IPS-15b (cell line): ENCODE data around the gene INPP5F.
"Not testable (repeated sequence)": the region's sequence is repeated elsewhere in the genome, so short reads cannot be mapped to it uniquely, and the experiment has no call there.

Experiments
- H3K27me3 ChIP-seq: one replicate; pipeline ENCODE4 v1.6.1; 2013; ENCODE audit warnings: low read length; ENCODE audit not compliant: control insufficient read depth, insufficient read depth
- H3K36me3 ChIP-seq: one replicate; pipeline ENCODE4 v1.6.1; 2013; ENCODE audit warnings: low read length; ENCODE audit not compliant: control insufficient read depth, insufficient read depth
- H3K4me1 ChIP-seq: one replicate; pipeline ENCODE4 v1.6.1; 2013; ENCODE audit warnings: mild to moderate bottlenecking, low read length; ENCODE audit not compliant: control insufficient read depth, insufficient read depth
- H3K4me3 ChIP-seq: one replicate; pipeline ENCODE4 v1.5.1; 2013; ENCODE audit warnings: low read depth, low read length
- H3K9ac ChIP-seq: one replicate; pipeline ENCODE4 v1.6.1; 2013; ENCODE audit warnings: low read depth, mild to moderate bottlenecking, low read length
- H3K9me3 ChIP-seq: one replicate; pipeline ENCODE4 v1.6.1; 2013; ENCODE audit warnings: mild to moderate bottlenecking, low read length; ENCODE audit not compliant: control insufficient read depth, insufficient read depth

The INPP5F gene

DNA sequence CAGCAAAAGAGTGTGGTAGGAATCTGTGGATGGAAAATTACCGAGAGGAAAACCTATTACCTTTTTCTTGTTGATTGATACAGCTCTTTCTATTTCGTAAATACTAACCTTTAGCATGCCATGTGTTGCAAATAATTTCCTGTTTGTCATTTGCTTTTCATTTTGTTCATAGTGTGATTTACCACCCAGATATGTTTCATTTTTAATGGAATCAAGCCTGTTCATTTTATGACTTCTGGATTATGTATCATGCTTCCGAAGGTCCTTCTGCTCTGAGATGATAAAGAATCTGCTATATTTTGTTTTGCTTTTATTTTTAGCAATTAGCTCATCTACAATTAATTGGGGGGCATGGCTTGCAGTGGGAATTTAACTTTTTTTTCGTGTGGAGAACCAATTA is 46.5 kb downstream of the INPP5F start:
- no peaks in the 10 kb centered on the region for H3K36me3 ChIP-seq
- no peak overlapping the region for H3K4me3 ChIP-seq
- no peak overlapping the region for H3K9ac ChIP-seq
- no peaks in the 10 kb centered on the region for H3K9me3 ChIP-seq
- H3K4me1 ChIP-seq: no peaks in the 10 kb centered on the region
- H3K27me3 ChIP-seq: no peaks in the 10 kb centered on the region

DNA sequence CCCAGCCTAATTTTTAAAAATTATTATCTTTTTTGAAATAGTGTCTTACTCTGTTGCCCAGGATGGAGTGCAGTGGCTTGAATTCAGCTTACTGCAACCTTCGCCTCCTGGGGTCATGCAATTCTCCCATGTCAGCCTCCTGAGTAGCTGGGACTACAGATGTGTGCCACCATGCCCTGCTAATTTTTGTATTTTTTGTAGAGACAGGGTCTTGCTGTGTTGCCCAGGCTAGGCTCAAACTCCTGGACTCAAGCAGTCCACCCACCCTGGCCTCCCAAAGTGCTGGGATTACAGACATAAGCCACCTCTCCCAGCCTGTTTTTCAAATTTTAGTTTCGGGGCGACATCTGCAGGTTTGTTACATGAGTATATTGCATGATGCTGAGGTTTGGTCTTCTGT is 47.2 kb downstream of the INPP5F start:
- H3K27me3 ChIP-seq, H3K4me3 ChIP-seq, H3K9me3 ChIP-seq, H3K36me3 ChIP-seq, H3K4me1 ChIP-seq, H3K9ac ChIP-seq: not testable (repeated sequence)

- Histone ChIP-seq H3K4me3 (no peak overlapping the region), H3K4me1 (no peaks in the 10 kb centered on the region), H3K36me3 (no peaks in the 10 kb centered on the region), H3K9ac (no peak overlapping the region), H3K27me3 (no peaks in the 10 kb centered on the region), H3K9me3 (no peaks in the 10 kb centered on the region)
Observed at GRCh38 chr10:119775529-119775928, 49.7 kb downstream of the INPP5F start.

- Histone ChIP-seq H3K27me3 (no peaks in the 10 kb centered on the region), H3K36me3 (peaks cover 3% of the 10 kb centered on the region), H3K9ac (no peak overlapping the region), H3K4me3 (no peak overlapping the region), H3K4me1 (no peaks in the 10 kb centered on the region), H3K9me3 (no peaks in the 10 kb centered on the region)
Observed at GRCh38 chr10:119776536-119776935, 50.7 kb downstream of the INPP5F start.

DNA sequence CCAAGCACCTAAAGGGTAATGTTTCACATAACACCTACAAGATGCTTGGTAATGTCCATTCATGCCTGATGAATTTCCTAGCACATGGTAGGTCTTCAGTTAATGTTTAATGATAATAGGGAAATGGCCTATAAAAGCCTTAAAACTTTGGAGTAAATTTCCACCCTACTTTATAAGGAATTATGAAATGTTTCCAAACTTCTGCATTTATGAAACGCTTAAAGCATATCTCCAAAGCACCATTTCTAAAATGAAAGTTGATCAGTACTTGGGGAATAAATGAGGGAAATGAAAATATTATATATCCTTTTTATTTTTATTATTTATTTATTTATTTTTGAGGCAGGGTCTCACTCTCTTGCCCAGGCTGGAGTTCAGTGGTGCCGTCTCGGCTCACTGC is 51.8 kb downstream of the INPP5F start:
- H3K4me1 ChIP-seq: no peaks in the 10 kb centered on the region
- no peak overlapping the region for H3K9ac ChIP-seq
- peaks cover 3% of the 10 kb centered on the region for H3K36me3 ChIP-seq
- H3K4me3 ChIP-seq: no peak overlapping the region
- H3K27me3 ChIP-seq: no peaks in the 10 kb centered on the region
- no peaks in the 10 kb centered on the region for H3K9me3 ChIP-seq

- no peaks in the 10 kb centered on the region for H3K4me1 ChIP-seq
- H3K9ac ChIP-seq: no peak overlapping the region
- H3K4me3 ChIP-seq: no peak overlapping the region
- H3K9me3 ChIP-seq: no peaks in the 10 kb centered on the region
- H3K27me3 ChIP-seq: no peaks in the 10 kb centered on the region
- H3K36me3 ChIP-seq: peaks cover 3% of the 10 kb centered on the region
Observed at GRCh38 chr10:119778776-119779445, 53.1 kb downstream of the INPP5F start.

DNA sequence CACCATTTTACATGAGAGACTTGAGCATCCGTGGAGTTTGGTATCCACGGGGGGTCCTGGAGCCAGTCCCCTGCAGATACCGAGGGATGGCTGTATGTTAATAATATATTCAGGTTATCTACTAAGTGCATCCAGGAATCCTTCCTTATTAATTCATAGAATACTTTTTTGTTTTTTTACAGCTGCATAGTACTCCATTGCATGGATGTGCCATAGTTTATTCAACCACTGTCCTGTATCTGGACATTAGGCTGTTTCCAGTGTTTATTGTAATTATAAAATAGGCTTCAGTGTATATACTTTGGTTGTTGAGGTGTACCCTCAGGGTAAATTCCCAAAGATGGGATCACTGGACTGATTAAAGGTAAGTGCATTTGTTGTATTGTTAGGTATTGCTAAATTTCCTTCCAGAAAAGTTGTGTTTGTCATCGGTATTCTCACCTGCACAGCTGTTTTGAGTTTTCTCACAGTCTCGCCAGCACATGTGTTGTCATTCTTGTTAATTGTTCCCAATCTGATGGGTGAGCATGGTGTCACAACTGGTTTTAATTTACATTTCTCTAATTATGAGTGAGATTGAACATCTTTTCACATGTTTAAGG is 55.1 kb downstream of the INPP5F start:
- Histone ChIP-seq H3K4me1 (peaks cover 5% of the 10 kb centered on the region), H3K4me3 (no peak overlapping the region)

GRCh38 chr10:119781498-119781897 is 55.6 kb downstream of the INPP5F start:
- H3K9me3 ChIP-seq: no peaks in the 10 kb centered on the region
- H3K4me1 ChIP-seq: peaks cover 5% of the 10 kb centered on the region
- no peaks in the 10 kb centered on the region for H3K27me3 ChIP-seq
- no peak overlapping the region for H3K4me3 ChIP-seq
- peaks cover 3% of the 10 kb centered on the region for H3K36me3 ChIP-seq
- no peak overlapping the region for H3K9ac ChIP-seq

More for the DNA sequence above, 55.1 kb downstream of the INPP5F start:
- Histone ChIP-seq H3K36me3 (peaks cover 3% of the 10 kb centered on the region), H3K9me3 (no peaks in the 10 kb centered on the region), H3K27me3 (no peaks in the 10 kb centered on the region), H3K9ac (no peak overlapping the region)

DNA sequence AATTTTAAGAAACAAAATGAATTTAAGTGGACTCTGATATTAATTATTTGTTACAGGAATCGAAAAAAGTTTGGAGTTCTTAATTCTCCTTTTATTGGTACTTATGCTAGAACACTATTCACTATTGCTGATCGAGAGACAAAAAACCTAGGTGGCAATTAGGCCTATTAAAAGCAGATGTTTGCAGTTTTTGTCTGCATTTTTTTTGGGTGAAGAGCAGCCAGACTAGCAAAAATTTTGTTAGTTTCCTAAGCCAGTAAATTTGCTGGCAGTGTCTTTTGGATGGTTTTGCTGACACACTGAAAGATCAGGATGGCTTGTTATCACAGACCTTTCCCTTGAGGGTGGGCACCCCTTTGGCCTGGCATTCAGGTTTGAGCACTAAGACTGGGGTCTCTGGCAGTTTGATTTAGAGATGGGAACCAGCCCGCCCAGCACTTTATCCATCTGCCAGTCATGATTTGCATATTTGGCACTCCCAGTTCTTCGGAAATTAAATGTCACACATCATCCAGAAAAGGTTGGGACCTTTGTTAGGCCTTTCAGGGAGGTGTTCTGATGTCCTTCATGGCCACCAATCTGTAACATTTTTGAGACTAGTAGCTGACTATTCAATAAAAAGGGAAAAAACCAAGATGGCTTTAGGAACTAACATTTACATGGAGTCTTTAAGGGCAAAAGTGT is 57.3 kb downstream of the INPP5F start:
- Histone ChIP-seq H3K36me3 (peaks cover 3% of the 10 kb centered on the region), H3K4me3 (no peak overlapping the region), H3K9me3 (no peaks in the 10 kb centered on the region), H3K9ac (no peak overlapping the region), H3K27me3 (no peaks in the 10 kb centered on the region), H3K4me1 (peaks cover 5% of the 10 kb centered on the region)

- peaks cover 5% of the 10 kb centered on the region for H3K4me1 ChIP-seq
- no peak overlapping the region for H3K4me3 ChIP-seq
- H3K9ac ChIP-seq: no peak overlapping the region
- no peaks in the 10 kb centered on the region for H3K9me3 ChIP-seq
- peaks cover 3% of the 10 kb centered on the region for H3K36me3 ChIP-seq
- H3K27me3 ChIP-seq: no peaks in the 10 kb centered on the region
Observed at GRCh38 chr10:119783665-119784027, 57.8 kb downstream of the INPP5F start.

DNA sequence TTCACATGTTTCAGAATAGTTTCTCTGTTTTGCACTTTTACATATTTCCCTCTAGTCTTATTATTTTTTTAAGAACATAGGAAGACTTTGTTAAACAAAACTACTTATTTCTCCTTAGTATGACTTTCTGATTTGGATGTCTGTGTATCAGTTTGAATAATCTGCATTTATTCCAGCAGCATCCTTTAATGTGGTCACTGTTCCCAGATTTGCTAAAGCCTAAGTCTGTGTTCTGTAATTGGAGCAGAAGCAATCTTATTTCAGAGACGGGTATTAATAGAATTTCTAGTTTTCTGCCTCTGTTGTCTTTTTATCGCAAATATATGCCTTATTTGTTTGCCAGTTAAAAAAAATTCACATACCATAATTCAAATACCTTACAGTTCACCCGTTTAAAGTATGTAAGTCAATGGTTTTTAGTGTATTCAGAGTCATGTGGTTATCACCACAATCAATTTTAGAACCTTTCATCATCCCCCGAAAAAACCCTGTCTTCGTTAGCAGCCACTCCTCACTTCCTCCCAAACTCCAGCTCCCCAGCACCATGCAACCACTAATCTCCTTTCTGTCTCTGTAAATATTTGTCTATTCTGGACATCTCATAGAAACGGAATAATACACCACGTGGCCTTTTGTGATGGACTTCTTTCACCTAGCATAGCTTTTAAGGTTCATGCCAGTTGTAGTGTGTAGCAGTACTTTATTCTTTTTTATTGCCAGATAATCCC is 58.7 kb downstream of the INPP5F start:
- no peak overlapping the region for H3K9ac ChIP-seq
- H3K4me3 ChIP-seq: no peak overlapping the region
- no peaks in the 10 kb centered on the region for H3K27me3 ChIP-seq
- peaks cover 3% of the 10 kb centered on the region for H3K36me3 ChIP-seq
- peaks cover 5% of the 10 kb centered on the region for H3K4me1 ChIP-seq
- no peaks in the 10 kb centered on the region for H3K9me3 ChIP-seq
